A549 (cell line): ENCODE measurements around the gene BCL2L13. TPM values are rescaled to one million over a fixed set of nuclear protein-coding genes. Genes with fewer than 3 reads are reported as not detected.

ENCODE experiments used
- ATAC-seq, 2 experiments: fragments of 200-7000 bp in 1 of 2; fragments of >200 bp in 1 of 2; cut with Nextera tagmentation in 1 of 2; cut with Tn5 transposase in 1 of 2; 3 replicates each; pipeline versions ENCODE4 v1.8.0 to v1.9.1; 2018 to 2020; ENCODE audit warnings: mild to moderate bottlenecking in 1 of 2, moderate library complexity in 1 of 2
- CTCF ChIA-PET: fragments of 300-600 bp; sonication (Branson Sonifier 250); formaldehyde crosslinking; extraction: SDS; loops from one replicate; lab custom pipeline; 2021; ENCODE audit warnings: antibody characterized with exemption, inconsistent platforms; lab: Yijun Ruan, JAX
- POLR2A ChIA-PET: fragments of 350-600 bp; formaldehyde crosslinking; extraction: SDS; loops from one replicate; lab custom pipeline; 2021; ENCODE audit warnings: antibody characterized with exemption, inconsistent platforms; lab: Yijun Ruan, JAX
- DNase-seq, 2 experiments: peaks; one replicate each; pipeline versions ENCODE4 v3.0.0 to v3.0.0-alpha.2; 2011 to 2016; ENCODE audit warnings: low read depth in 1 of 2, low spot score in 1 of 2
- FAIRE-seq: peaks from 2 replicates; lab custom pipeline; 2011; peaks lifted over from hg19 to GRCh38; lab: Jason Lieb, UNC
- H3K27ac ChIP-seq, 2 experiments: fragments of >200 bp; sonication (Bioruptor Twin); formaldehyde crosslinking; 3 replicates each; pipeline ENCODE4 v1.5.1; 2016 to 2017
- H3K4me1 ChIP-seq: fragments of >200 bp; sonication (Bioruptor Twin); formaldehyde crosslinking; 3 replicates; pipeline ENCODE4 v1.6.1; 2016
- H3K4me2 ChIP-seq: fragments of >200 bp; sonication (Bioruptor Twin); formaldehyde crosslinking; 3 replicates; pipeline ENCODE4 v1.6.1; 2016
- H3K4me3 ChIP-seq: fragments of >200 bp; sonication (Bioruptor Twin); formaldehyde crosslinking; 3 replicates; pipeline ENCODE4 v1.5.1; 2016
- H3K9me3 ChIP-seq: fragments of >200 bp; sonication (Bioruptor Twin); formaldehyde crosslinking; 3 replicates; pipeline ENCODE4 v1.6.1; 2016
- BHLHE40 ChIP-seq: IDR thresholded peaks from 2 replicates; pipeline ENCODE4 v1.6.1; 2012; ENCODE audit warnings: low read depth, low read length, inconsistent platforms
- CBX2 ChIP-seq: fragments of 200-600 bp; sonication (generic); IDR thresholded peaks from 2 replicates; pipeline ENCODE4 v1.6.1; 2016; ENCODE audit warnings: low read depth, mild to moderate bottlenecking, borderline replicate concordance
- CBX8 ChIP-seq: fragments of 200-600 bp; sonication (generic); IDR thresholded peaks from 2 replicates; pipeline ENCODE4 v1.6.1; 2016
- CEBPB ChIP-seq, 2 experiments: fragments of >200 bp in 1 of 2; sonication (Bioruptor Twin) in 1 of 2; formaldehyde crosslinking in 1 of 2; IDR thresholded peaks; 2 replicates each; pipeline ENCODE4 v1.6.1; 2012 to 2016
- CHD2 ChIP-seq: fragments of 150-350 bp; IDR thresholded peaks from 2 replicates; pipeline ENCODE4 v1.6.1; 2014; ENCODE audit warnings: low read length; ENCODE audit not compliant: partially characterized antibody
- CHD4 ChIP-seq: fragments of 200-600 bp; sonication (generic); IDR thresholded peaks from 2 replicates; pipeline ENCODE4 v1.6.1; 2016; ENCODE audit warnings: antibody characterized with exemption, mild to moderate bottlenecking, borderline replicate concordance
- EHF ChIP-seq: fragments of 250-450 bp; sonication (Bioruptor Pico); IDR thresholded peaks from 2 replicates; pipeline ENCODE4 v1.5.0; 2020; ENCODE audit warnings: mild to moderate bottlenecking
- EHMT2 ChIP-seq: fragments of 200-600 bp; sonication (generic); IDR thresholded peaks from 2 replicates; pipeline ENCODE4 v1.6.1; 2016; ENCODE audit warnings: antibody characterized with exemption, low read depth, mild to moderate bottlenecking, moderate library complexity
- ESRRA ChIP-seq: fragments of 150-350 bp; IDR thresholded peaks from 2 replicates; pipeline ENCODE4 v1.6.1; 2014; ENCODE audit warnings: mild to moderate bottlenecking, low read length, borderline replicate concordance
- FOSB ChIP-seq: fragments of 250-450 bp; sonication (Bioruptor Pico); IDR thresholded peaks from 2 replicates; pipeline ENCODE4 v1.5.0; 2020; ENCODE audit warnings: mild to moderate bottlenecking, moderate library complexity
- FOSL2 ChIP-seq, 2 experiments: fragments of 450-650 bp in 1 of 2; fragments of >200 bp in 1 of 2; sonication (Bioruptor Twin) in 1 of 2; formaldehyde crosslinking; IDR thresholded peaks; 2 replicates each; pipeline versions ENCODE4 v1.5.0 to v1.6.1; 2016 to 2020; ENCODE audit warnings: mild to moderate bottlenecking in 1 of 2, moderate library complexity in 1 of 2
- FOXS1 ChIP-seq: fragments of 250-450 bp; sonication (Bioruptor Pico); IDR thresholded peaks from 2 replicates; pipeline ENCODE4 v1.5.0; 2020; ENCODE audit warnings: mild to moderate bottlenecking, moderate library complexity
- GATA3 ChIP-seq: IDR thresholded peaks from 2 replicates; pipeline ENCODE4 v1.6.1; 2012; ENCODE audit warnings: borderline replicate concordance
- HOXA7 ChIP-seq: fragments of 250-450 bp; sonication (Bioruptor Pico); IDR thresholded peaks from 2 replicates; pipeline ENCODE4 v1.5.0; 2020; ENCODE audit warnings: mild to moderate bottlenecking, moderate library complexity
- HOXB13 ChIP-seq: fragments of 250-450 bp; sonication (Bioruptor Pico); IDR thresholded peaks from 2 replicates; pipeline ENCODE4 v1.5.0; 2020; ENCODE audit warnings: low read depth, mild to moderate bottlenecking, moderate library complexity
- JUN ChIP-seq, 2 experiments: fragments of >200 bp; sonication (Bioruptor Twin); formaldehyde crosslinking; IDR thresholded peaks; 2 replicates in 1 of 2; 3 replicates in 1 of 2; pipeline ENCODE4 v1.6.1; 2016 to 2017
- KDM1A ChIP-seq: fragments of 200-600 bp; sonication (generic); IDR thresholded peaks from 2 replicates; pipeline ENCODE4 v1.6.1; 2016; ENCODE audit warnings: low read depth, mild to moderate bottlenecking
- KDM5A ChIP-seq: fragments of 200-600 bp; sonication (generic); IDR thresholded peaks from 2 replicates; pipeline ENCODE4 v1.6.1; 2016; ENCODE audit warnings: antibody characterized with exemption, mild to moderate bottlenecking
- MYC ChIP-seq: IDR thresholded peaks from 2 replicates; pipeline ENCODE4 v1.6.1; 2012; ENCODE audit warnings: mild to moderate bottlenecking, inconsistent platforms, low read length, improper control_type of control experiment, borderline replicate concordance
- NFE2L2 ChIP-seq: fragments of 150-350 bp; conservative IDR thresholded peaks from 2 replicates; pipeline ENCODE4 v1.6.1; 2014; ENCODE audit warnings: low read length
- NR3C1 ChIP-seq: fragments of >200 bp; sonication (Bioruptor Twin); formaldehyde crosslinking; IDR thresholded peaks from 3 replicates; pipeline ENCODE4 v1.6.1; 2017
- RAD21 ChIP-seq, 2 experiments: fragments of >200 bp in 1 of 2; sonication (Bioruptor Twin) in 1 of 2; formaldehyde crosslinking in 1 of 2; IDR thresholded peaks in 1 of 2; conservative IDR thresholded peaks in 1 of 2; 2 replicates in 1 of 2; 3 replicates in 1 of 2; pipeline ENCODE4 v1.6.1; 2012 to 2018; ENCODE audit warnings: inconsistent platforms in 1 of 2
- SREBF2 ChIP-seq: fragments of 450-650 bp; IDR thresholded peaks from 2 replicates; pipeline ENCODE4 v1.6.1; 2014; ENCODE audit warnings: mild to moderate bottlenecking, moderate library complexity
- ZC3H11A ChIP-seq: fragments of 450-650 bp; IDR thresholded peaks from 2 replicates; pipeline ENCODE4 v1.6.1; 2014; ENCODE audit warnings: antibody characterized with exemption, mild to moderate bottlenecking
- WGBS: methylation state at CpG from one replicate; pipeline ENCODE4 v1.1.6; 2017; ENCODE audit errors: missing lambda C conversion rate; 5-methylcytosine and 5-hydroxymethylcytosine counted together
- polyA plus RNA-seq, 4 experiments: library from polyadenylated mRNA; depleted of rRNA in 3 of 4; stranded (reverse); fragments of >200 nt; fragmentation: RNase III in 1 of 4; extraction: RNeasy Plus Mini Kit Qiagen cat#74134 plus additional on column Dnase treatment in 1 of 4; gene quantifications; 2 replicates in 3 of 4; 3 replicates in 1 of 4; pipeline ENCODE4 v1.2.3, GENCODE V29; 2011 to 2017
- TF ChIP-seq, protein P1 (sequence below): fragments of 150-350 bp; IDR thresholded peaks from 2 replicates; pipeline ENCODE4 v1.6.1; 2014; ENCODE audit warnings: low read depth, mild to moderate bottlenecking, low read length
- TF ChIP-seq, protein P2 (sequence below): fragments of 450-650 bp; IDR thresholded peaks from 2 replicates; pipeline ENCODE4 v1.6.1; 2014; ENCODE audit warnings: antibody characterized with exemption
- TF ChIP-seq, protein P3 (sequence below): fragments of 250-450 bp; sonication (Bioruptor Pico); IDR thresholded peaks from 2 replicates; pipeline ENCODE4 v1.5.0; 2020; ENCODE audit warnings: low read depth, mild to moderate bottlenecking, moderate library complexity

BCL2L13 gene
- polyA plus RNA-seq, 2 of the 4 experiments (the other 2 are of a cell fraction) = 36.9 to 44.9 TPM

DNA sequence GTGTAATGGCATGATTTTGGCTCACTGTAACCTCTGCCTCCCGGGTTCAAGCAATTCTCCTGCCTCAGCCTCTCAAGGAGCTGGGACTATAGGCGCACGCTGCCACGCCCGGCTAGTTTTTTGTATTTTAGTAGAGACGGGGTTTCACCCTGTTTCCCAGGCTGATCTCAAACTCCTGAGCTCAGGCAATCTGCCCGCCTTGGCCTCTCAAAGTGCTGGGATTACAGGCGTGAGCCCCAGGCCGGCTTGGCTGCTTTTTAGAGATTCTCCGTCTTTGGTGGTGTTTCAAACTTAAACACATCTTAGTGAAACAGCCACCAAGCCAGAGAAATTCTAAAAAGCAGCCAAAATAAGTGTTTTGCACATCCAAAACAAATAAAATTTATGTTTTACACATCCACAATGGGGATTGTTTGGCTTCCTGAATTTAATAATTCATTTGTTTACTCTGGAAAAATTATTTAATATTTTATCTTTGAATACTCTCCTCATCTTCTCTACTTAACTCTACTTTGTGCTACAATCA is 18.4 kb downstream of the BCL2L13 start:
- TF ChIP-seq CHD2 = no peak
- TF ChIP-seq, protein P1, sequence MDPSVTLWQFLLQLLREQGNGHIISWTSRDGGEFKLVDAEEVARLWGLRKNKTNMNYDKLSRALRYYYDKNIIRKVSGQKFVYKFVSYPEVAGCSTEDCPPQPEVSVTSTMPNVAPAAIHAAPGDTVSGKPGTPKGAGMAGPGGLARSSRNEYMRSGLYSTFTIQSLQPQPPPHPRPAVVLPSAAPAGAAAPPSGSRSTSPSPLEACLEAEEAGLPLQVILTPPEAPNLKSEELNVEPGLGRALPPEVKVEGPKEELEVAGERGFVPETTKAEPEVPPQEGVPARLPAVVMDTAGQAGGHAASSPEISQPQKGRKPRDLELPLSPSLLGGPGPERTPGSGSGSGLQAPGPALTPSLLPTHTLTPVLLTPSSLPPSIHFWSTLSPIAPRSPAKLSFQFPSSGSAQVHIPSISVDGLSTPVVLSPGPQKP = no peak
- no peak for TF ChIP-seq CEBPB (IDR thresholded peaks at IDR 0.05)
- no peak for TF ChIP-seq FOSL2 (IDR thresholded peaks at IDR 0.05)
- TF ChIP-seq FOSL2 (CRISPR knock-in tag; IDR thresholded peaks at IDR 0.05) = no peak
- no peak for TF ChIP-seq SREBF2
- no peak for TF ChIP-seq HOXA7
- no peak for TF ChIP-seq JUN (IDR thresholded peaks at IDR 0.05)
- no peak for TF ChIP-seq CHD4
- TF ChIP-seq, protein P2, sequence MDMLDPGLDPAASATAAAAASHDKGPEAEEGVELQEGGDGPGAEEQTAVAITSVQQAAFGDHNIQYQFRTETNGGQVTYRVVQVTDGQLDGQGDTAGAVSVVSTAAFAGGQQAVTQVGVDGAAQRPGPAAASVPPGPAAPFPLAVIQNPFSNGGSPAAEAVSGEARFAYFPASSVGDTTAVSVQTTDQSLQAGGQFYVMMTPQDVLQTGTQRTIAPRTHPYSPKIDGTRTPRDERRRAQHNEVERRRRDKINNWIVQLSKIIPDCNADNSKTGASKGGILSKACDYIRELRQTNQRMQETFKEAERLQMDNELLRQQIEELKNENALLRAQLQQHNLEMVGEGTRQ = no peak
- TF ChIP-seq NR3C1 = no peak
- TF ChIP-seq KDM5A = no peak
- TF ChIP-seq KDM1A = no peak
- no peak for TF ChIP-seq FOSB
- no peak for TF ChIP-seq NFE2L2
- TF ChIP-seq BHLHE40 = no peak
- TF ChIP-seq ESRRA = no peak
- no peak for TF ChIP-seq EHMT2
- no peak for TF ChIP-seq GATA3
- no peak for TF ChIP-seq ZC3H11A
- no peak for TF ChIP-seq EHF (CRISPR knock-in tag)
- FAIRE-seq = no peak
- WGBS = 92% methylated on average over 10 of the region's 10 CpGs
- Histone ChIP-seq H3K27ac (no peak overlapping the region), H3K9me3 (no peaks in the 10 kb centered on the region), H3K4me1 (no peaks in the 10 kb centered on the region), H3K4me3 (no peak overlapping the region), H3K4me2 (no peak overlapping the region)
- DNase-seq = no peak
- ChIA-PET CTCF (no interaction called here), POLR2A (interaction anchor here (0.8 kb wide), 1 partner anchor 42 kb away, joined by 3 read pairs; no protein-coding TSS in a partner anchor)
- ATAC-seq = no peak

DNA sequence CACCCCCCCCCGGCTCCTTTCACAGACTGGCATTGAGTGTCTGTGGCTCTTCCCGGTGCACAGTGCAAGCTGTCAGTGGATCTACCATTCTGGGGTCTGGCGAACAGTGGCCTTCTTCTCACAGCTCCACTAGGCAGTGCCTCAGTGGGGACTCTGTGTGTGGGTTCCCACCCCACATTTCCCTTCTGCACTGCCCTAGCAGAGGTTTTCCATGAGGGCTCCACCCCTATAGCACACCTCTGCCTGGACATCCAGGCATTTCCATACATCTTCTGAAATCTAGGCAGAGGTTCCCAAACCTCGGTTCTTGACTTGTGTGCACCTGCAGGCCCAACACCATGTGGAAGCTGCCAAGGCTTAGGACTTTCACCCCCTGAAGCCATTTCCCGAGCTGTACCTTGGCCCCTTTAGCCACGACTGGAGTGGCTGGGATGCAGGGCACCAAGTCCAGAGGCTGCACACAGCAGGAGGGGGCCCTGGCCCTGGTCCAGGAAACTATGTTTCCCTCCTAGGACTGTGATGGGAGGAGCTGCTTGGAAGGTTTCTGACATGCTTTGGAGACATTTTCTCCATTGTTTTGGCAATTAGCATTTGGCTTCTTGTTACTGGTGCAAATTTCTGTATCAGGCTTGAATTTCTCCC is 26.0 kb downstream of the BCL2L13 start:
- no peaks in the 10 kb centered on the region for H3K4me1 ChIP-seq
- no peak for DNase-seq
- FAIRE-seq = no peak
- no peaks in the 10 kb centered on the region for H3K9me3 ChIP-seq
- H3K27ac ChIP-seq = no peak overlapping the region
- ChIA-PET CTCF (no interaction called here), POLR2A (no interaction called here)
- no peak for ATAC-seq
- TF ChIP-seq NFE2L2 (no peak), FOXS1 (CRISPR knock-in tag) (no peak), HOXB13 (CRISPR knock-in tag) (no peak)
- H3K4me3 ChIP-seq = no peak overlapping the region
- no peak overlapping the region for H3K4me2 ChIP-seq
- WGBS = 88% methylated on average over 5 of the region's 6 CpGs

DNA sequence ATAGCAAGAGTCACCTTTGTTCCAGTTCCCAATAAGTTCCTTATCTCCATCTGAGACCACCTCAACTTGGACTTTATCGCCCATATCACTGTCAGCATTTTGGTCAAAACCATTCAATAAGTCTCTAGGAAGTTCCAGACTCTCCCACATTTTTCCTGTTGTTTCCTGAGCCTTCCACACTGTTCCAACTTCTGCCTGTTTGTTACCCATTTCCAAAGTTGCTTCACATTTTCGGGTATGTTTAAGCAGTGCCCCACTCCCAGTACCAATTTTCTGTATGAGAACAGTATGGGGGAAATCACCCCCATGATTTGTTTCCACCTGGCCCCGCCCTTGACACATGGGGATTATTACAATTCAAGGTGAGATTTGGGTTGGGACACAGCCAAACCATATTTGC is 26.7 kb downstream of the BCL2L13 start:
- Histone ChIP-seq H3K27ac (no peak overlapping the region), H3K4me1 (no peaks in the 10 kb centered on the region), H3K4me2 (no peak overlapping the region), H3K4me3 (no peak overlapping the region), H3K9me3 (no peaks in the 10 kb centered on the region)
- POLR2A ChIA-PET = no interaction called here
- FAIRE-seq (no peak), DNase-seq (no peak), ATAC-seq (no peak)
- WGBS = 96% methylated on average over 3 of the region's 3 CpGs
- no peak for TF ChIP-seq CBX2
- TF ChIP-seq RAD21 (conservative IDR thresholded peaks at IDR 0.05 in 1 of 2, IDR thresholded peaks at IDR 0.05 in 1 of 2) = no peak
- no peak for TF ChIP-seq MYC
- TF ChIP-seq, protein P3, sequence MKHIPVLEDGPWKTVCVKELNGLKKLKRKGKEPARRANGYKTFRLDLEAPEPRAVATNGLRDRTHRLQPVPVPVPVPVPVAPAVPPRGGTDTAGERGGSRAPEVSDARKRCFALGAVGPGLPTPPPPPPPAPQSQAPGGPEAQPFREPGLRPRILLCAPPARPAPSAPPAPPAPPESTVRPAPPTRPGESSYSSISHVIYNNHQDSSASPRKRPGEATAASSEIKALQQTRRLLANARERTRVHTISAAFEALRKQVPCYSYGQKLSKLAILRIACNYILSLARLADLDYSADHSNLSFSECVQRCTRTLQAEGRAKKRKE (CRISPR knock-in tag) = no peak
- TF ChIP-seq FOSB = no peak
- no peak for TF ChIP-seq CBX8
- CTCF ChIA-PET = no interaction called here
